Measurements from ENCODE around the gene BRSK2. TPM values are rescaled to one million over a fixed set of nuclear protein-coding genes. Genes with fewer than 3 reads are reported as not detected.
"Not testable (repeated sequence)": the region's sequence is repeated elsewhere in the genome, so short reads cannot be mapped to it uniquely, and the experiment has no call there.

Gene BRSK2
- total and polyA plus RNA-seq, 4 donors: 0.35 to 0.56 (median 0.52) TPM

GRCh38 chr11:1433977-1434640 lies 44.4 kb downstream of the BRSK2 start:
- 71 to 73% methylated on average over 29 of the region's 29 CpGs for WGBS, 2 donors
- TF ChIP-seq, protein P1, sequence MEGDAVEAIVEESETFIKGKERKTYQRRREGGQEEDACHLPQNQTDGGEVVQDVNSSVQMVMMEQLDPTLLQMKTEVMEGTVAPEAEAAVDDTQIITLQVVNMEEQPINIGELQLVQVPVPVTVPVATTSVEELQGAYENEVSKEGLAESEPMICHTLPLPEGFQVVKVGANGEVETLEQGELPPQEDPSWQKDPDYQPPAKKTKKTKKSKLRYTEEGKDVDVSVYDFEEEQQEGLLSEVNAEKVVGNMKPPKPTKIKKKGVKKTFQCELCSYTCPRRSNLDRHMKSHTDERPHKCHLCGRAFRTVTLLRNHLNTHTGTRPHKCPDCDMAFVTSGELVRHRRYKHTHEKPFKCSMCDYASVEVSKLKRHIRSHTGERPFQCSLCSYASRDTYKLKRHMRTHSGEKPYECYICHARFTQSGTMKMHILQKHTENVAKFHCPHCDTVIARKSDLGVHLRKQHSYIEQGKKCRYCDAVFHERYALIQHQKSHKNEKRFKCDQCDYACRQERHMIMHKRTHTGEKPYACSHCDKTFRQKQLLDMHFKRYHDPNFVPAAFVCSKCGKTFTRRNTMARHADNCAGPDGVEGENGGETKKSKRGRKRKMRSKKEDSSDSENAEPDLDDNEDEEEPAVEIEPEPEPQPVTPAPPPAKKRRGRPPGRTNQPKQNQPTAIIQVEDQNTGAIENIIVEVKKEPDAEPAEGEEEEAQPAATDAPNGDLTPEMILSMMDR (IDR thresholded peaks at IDR 0.05; ENCODE audit: control extremely low read depth, extremely low read depth): no peak
- H3K27ac ChIP-seq (ENCODE audit: low read depth in 1 of 2, low read length in 1 of 2): no peak overlapping the region
- ATAC-seq (ENCODE audit: insufficient read depth, low FRiP score): no peak
- no peak overlapping the region for H3K4me3 ChIP-seq
- peaks cover 0 to 5% (median 0%) of the 10 kb centered on the region in 4 donors for H3K9me3 ChIP-seq (ENCODE audit: control insufficient read depth in 4 of 4, insufficient read depth in 3 of 4, low read length in 3 of 4)
- peaks cover 0 to 27% (median 2%) of the 10 kb centered on the region in 5 donors for H3K4me1 ChIP-seq (ENCODE audit: control insufficient read depth in 5 of 5, insufficient read depth in 5 of 5, low read length in 5 of 5)
- H3K36me3 ChIP-seq (ENCODE audit: control insufficient read depth in 4 of 4, insufficient read depth in 4 of 4, low read length in 4 of 4): no peaks in the 10 kb centered on the region
- no peaks in the 10 kb centered on the region for H3K27me3 ChIP-seq (ENCODE audit: control insufficient read depth in 3 of 3, insufficient read depth in 3 of 3, low read length in 2 of 3)
- H3K9ac ChIP-seq (ENCODE audit: insufficient read depth in 1 of 2, low read length in 2 of 2): no peak overlapping the region
- no peak for DNase-seq

GRCh38 chr11:1435479-1435819 lies 45.7 kb downstream of the BRSK2 start:
- H3K4me3 ChIP-seq; H3K27me3 ChIP-seq (ENCODE audit: control insufficient read depth in 3 of 3, insufficient read depth in 3 of 3, low read length in 2 of 3); H3K27ac ChIP-seq (ENCODE audit: low read depth in 1 of 2, low read length in 1 of 2); H3K9me3 ChIP-seq (ENCODE audit: control insufficient read depth in 4 of 4, insufficient read depth in 3 of 4, low read length in 3 of 4); ATAC-seq (ENCODE audit: insufficient read depth, low FRiP score); DNase-seq; H3K9ac ChIP-seq (ENCODE audit: insufficient read depth in 1 of 2, low read length in 2 of 2); H3K36me3 ChIP-seq (ENCODE audit: control insufficient read depth in 4 of 4, insufficient read depth in 4 of 4, low read length in 4 of 4): not testable (repeated sequence)
- 78 to 81% methylated on average over 11 to 13 of the region's 20 CpGs for WGBS, 2 donors
- H3K4me1 ChIP-seq (ENCODE audit: control insufficient read depth in 5 of 5, insufficient read depth in 5 of 5, low read length in 5 of 5): peaks cover 0 to 28% (median 2%) of the 10 kb centered on the region in 5 donors

DNA sequence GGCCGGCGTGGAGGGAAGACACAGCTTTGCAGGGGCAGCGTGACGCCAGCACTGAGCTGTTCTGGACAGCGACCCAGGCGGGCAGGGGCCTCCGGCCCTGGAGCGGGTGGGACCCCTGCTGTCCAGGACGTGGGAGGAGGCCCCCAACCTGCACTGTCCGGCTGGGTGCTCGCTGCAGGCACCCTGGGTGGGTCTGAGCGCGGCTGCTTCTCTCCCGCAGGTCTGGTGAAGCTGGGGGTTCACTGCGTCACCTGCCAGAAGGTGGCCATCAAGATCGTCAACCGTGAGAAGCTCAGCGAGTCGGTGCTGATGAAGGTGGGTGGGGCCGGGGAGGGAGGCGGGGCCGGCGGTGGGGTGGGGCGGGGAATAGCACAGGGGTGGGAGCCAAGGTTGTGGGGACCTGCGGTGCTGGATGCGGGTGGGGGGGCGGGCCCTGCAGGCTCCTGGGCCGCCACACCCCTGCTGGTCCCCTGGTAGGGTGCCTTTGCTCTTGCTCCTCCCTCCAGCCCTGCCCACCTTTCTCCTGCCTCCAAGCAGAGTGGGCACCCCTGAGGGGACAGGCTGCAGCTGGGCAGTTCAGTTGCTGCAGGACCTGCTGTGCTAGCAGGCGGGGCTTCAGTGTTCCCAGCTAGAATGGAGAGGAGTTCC lies 46.2 kb downstream of the BRSK2 start:
- Histone ChIP-seq H3K27me3 (ENCODE audit: control insufficient read depth in 3 of 3, insufficient read depth in 3 of 3, low read length in 2 of 3) (no peaks in the 10 kb centered on the region), H3K36me3 (ENCODE audit: control insufficient read depth in 4 of 4, insufficient read depth in 4 of 4, low read length in 4 of 4) (no peaks in the 10 kb centered on the region), H3K4me1 (ENCODE audit: control insufficient read depth in 5 of 5, insufficient read depth in 5 of 5, low read length in 5 of 5) (peaks cover 0 to 28% (median 2%) of the 10 kb centered on the region in 5 donors), H3K4me3 (no peak overlapping the region), H3K9ac (ENCODE audit: insufficient read depth in 1 of 2, low read length in 2 of 2) (no peak overlapping the region), H3K27ac (ENCODE audit: low read depth in 1 of 2, low read length in 1 of 2) (no peak overlapping the region), H3K9me3 (ENCODE audit: control insufficient read depth in 4 of 4, insufficient read depth in 3 of 4, low read length in 3 of 4) (peaks cover 0 to 5% (median 0%) of the 10 kb centered on the region in 4 donors)
- TF ChIP-seq, protein P1 (IDR thresholded peaks at IDR 0.05; ENCODE audit: control extremely low read depth, extremely low read depth): no peak
- DNase-seq: no peak
- ATAC-seq (ENCODE audit: insufficient read depth, low FRiP score): no peak
- WGBS, 2 donors: 6 to 13% methylated on average over 25 to 29 of the region's 29 CpGs

- 7 to 12% methylated on average over 12 to 13 of the region's 13 CpGs for whole genome bisulfite sequencing, 2 donors
- H3K9me3 ChIP-seq (ENCODE audit: control insufficient read depth in 4 of 4, insufficient read depth in 3 of 4, low read length in 3 of 4): peaks cover 0 to 5% (median 0%) of the 10 kb centered on the region in 4 donors
- TF ChIP-seq, protein P1 (IDR thresholded peaks at IDR 0.05; ENCODE audit: control extremely low read depth, extremely low read depth): no peak
- H3K27ac ChIP-seq (ENCODE audit: low read depth in 1 of 2, low read length in 1 of 2): no peak overlapping the region
- no peaks in the 10 kb centered on the region for H3K27me3 ChIP-seq (ENCODE audit: control insufficient read depth in 3 of 3, insufficient read depth in 3 of 3, low read length in 2 of 3)
- no peaks in the 10 kb centered on the region for H3K36me3 ChIP-seq (ENCODE audit: control insufficient read depth in 4 of 4, insufficient read depth in 4 of 4, low read length in 4 of 4)
- no peak overlapping the region for H3K4me3 ChIP-seq
- no peak overlapping the region for H3K9ac ChIP-seq (ENCODE audit: insufficient read depth in 1 of 2, low read length in 2 of 2)
- H3K4me1 ChIP-seq (ENCODE audit: control insufficient read depth in 5 of 5, insufficient read depth in 5 of 5, low read length in 5 of 5): peaks cover 0 to 28% (median 2%) of the 10 kb centered on the region in 5 donors
- DNase-seq (no peak), ATAC-seq (ENCODE audit: insufficient read depth, low FRiP score) (no peak)
Measured at GRCh38 chr11:1436468-1437039, 46.8 kb downstream of the BRSK2 start.

Measured in lung (tissue), 12 donors.